ENCODE data around the gene DMD.
A peak's percentile ranks its signal among the peaks of the same experiment; 100 is the strongest.

DMD gene

DNA sequence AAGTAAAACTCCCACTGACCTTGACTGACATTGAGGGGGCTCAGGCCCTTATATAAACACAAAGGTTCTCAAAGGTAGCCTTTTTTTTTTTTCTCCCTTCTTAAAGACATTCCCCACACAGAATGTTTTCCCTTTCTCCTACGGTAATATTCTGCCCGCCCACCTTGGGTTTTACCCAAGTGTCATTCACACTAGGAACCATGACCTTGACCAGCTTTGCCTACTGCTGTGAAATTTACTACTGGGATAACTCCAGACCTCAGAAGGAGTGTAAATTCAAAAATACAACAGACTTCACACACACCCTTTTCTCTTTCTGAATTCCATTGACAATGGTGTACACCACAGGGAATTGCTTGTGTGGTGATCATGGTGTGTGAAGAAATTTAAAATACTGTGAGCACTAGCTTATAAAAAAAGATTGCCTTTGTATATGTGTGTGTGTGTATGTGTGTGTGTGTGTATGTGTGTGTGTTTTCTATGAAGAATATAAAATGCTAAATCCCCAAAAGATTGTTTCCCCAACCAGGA lies 1550.0 kb downstream of the DMD start:
- no peak overlapping the region for H3K4me3 ChIP-seq (ENCODE audit: low read depth, low read length)
- no peak for DNase-seq (ENCODE audit: low read depth)
- TF ChIP-seq, protein P1, sequence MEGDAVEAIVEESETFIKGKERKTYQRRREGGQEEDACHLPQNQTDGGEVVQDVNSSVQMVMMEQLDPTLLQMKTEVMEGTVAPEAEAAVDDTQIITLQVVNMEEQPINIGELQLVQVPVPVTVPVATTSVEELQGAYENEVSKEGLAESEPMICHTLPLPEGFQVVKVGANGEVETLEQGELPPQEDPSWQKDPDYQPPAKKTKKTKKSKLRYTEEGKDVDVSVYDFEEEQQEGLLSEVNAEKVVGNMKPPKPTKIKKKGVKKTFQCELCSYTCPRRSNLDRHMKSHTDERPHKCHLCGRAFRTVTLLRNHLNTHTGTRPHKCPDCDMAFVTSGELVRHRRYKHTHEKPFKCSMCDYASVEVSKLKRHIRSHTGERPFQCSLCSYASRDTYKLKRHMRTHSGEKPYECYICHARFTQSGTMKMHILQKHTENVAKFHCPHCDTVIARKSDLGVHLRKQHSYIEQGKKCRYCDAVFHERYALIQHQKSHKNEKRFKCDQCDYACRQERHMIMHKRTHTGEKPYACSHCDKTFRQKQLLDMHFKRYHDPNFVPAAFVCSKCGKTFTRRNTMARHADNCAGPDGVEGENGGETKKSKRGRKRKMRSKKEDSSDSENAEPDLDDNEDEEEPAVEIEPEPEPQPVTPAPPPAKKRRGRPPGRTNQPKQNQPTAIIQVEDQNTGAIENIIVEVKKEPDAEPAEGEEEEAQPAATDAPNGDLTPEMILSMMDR (conservative IDR thresholded peaks at IDR 0.05; ENCODE audit: low read depth, low read length) = no peak

DNA sequence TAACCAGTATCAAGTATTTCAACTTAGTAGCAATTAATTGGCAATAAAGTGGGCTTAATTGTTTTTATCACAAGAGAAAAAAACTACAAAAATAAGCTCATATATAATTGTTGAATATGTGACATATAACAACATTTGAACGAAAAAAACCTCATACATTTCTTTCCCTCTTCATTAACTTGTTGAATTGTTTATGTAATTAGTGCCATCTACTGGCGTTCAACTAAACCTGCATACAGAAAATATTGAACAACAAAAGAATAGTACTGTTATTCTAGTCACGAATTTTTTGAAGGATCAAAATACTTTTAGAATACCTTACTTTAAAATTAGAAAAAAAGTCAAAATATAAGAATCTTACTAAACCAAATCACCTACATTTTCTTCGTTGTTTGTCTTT lies 1553.0 kb downstream of the DMD start:
- TF ChIP-seq, protein P1 (conservative IDR thresholded peaks at IDR 0.05; ENCODE audit: low read depth, low read length) = peak; percentile 42
- DNase-seq (ENCODE audit: low read depth) = peak; percentile 46
- no peak overlapping the region for H3K4me3 ChIP-seq (ENCODE audit: low read depth, low read length)

DNA sequence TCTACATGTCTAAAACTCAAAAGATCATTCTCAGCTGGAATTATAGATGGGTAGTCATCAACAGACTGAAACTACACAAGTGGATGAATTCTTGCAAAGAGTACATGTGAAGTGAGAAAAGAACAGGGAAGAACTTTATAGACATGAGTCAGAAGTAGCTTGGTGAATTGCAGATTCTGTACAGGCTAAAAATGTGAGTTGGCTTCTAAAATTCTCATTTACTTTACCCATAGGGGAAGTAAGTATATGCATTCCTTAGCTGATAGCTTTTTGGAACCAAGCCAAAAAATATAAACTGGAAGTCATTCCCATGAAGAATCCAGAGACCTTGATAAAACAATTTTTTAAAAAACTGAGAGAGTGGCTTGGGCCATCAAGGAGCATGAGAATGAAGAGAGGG lies 1555.3 kb downstream of the DMD start:
- peak; percentile 52 for DNase-seq (ENCODE audit: low read depth)
- H3K4me3 ChIP-seq (ENCODE audit: low read depth, low read length) = no peak overlapping the region
- TF ChIP-seq, protein P1 (conservative IDR thresholded peaks at IDR 0.05; ENCODE audit: low read depth, low read length) = no peak

DNA sequence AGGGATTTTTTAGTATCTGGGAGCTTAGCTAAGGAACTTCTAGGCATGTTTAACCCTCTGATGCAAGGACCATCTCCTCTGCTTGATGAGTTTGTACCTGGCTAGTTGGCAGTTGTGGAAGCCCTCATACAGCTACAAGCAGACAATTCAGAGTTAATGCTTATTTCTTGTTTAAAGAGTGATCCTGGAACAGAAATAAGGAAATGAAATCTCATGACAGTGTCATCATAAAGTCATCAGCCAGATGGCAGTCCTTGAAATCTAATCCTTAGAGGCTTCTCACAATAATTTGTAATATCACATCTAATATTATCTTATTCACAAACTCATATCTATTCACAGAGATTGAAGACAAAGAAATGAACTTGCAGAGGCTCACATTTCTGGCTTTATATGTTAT lies 1557.9 kb downstream of the DMD start:
- H3K4me3 ChIP-seq (ENCODE audit: low read depth, low read length) = no peak overlapping the region
- TF ChIP-seq, protein P1 (conservative IDR thresholded peaks at IDR 0.05; ENCODE audit: low read depth, low read length) = no peak
- DNase-seq (ENCODE audit: low read depth) = no peak

DNA sequence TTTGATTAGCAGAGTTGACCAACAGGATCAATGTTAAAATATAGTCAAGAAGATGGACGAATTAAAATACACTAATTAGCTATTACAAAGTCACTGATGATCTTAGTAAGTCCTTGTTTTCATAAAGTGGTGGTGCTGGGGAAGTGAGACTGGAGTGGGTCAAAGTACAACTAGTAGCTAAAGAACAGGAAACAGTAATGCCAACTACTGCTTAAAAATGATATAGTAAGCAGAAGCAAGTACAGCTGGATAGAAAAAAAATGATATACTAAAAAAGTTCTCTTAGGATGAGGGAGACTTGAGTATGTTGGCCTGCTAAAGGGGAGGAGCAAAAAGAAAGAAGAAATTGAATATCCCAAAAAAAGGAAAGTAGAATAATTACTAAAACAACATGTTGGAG lies 1558.7 kb downstream of the DMD start:
- no peak overlapping the region for H3K4me3 ChIP-seq (ENCODE audit: low read depth, low read length)
- TF ChIP-seq, protein P1 (conservative IDR thresholded peaks at IDR 0.05; ENCODE audit: low read depth, low read length) = no peak
- no peak for DNase-seq (ENCODE audit: low read depth)

DNA sequence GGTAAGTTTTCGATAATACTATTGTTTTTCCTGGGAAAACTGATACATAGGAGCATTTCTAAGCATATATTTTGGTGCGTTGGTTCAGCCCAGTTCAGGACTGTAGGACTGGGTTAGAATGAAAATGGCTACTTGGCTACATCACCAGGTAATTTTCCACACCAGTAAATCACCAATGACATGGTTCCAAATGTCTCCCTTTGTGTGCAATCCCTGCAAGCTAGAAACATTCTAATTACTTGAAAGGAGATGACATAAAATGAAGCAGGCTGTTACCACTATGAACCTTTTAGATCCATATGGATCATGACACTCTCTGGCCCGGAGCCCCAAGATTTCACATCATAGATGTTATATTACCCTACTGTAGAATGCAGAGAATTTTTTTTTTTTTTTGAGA lies 1562.1 kb downstream of the DMD start:
- TF ChIP-seq, protein P1 (conservative IDR thresholded peaks at IDR 0.05; ENCODE audit: low read depth, low read length) = no peak
- no peak overlapping the region for H3K4me3 ChIP-seq (ENCODE audit: low read depth, low read length)
- DNase-seq (ENCODE audit: low read depth) = no peak

DNA sequence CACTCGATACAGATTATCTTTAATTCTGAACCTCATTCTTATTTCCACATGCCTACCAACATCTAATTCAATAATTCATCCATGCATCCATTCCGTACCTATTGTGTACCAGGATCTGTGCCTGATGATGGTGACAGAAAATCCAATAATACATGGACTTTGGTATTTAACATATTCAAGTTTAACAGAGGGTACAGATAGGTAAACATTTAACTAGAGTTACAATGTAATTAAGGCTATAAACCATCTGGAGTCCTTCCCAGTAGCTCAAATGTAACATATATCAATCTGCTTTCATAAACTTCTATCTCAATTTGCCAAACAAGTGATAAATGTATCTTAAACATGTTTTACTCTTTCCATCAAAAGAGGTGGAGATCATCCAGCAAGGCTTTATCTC lies 1578.0 kb downstream of the DMD start:
- H3K4me3 ChIP-seq (ENCODE audit: low read depth, low read length) = no peak overlapping the region
- TF ChIP-seq, protein P1 (conservative IDR thresholded peaks at IDR 0.05; ENCODE audit: low read depth, low read length) = no peak
- DNase-seq (ENCODE audit: low read depth) = no peak
